COLO668 (cell line): ENCODE data around the gene AIG1.

Source experiments
- DNase-seq: peaks from one replicate; lab custom pipeline; 2025; ENCODE audit not compliant: unreplicated experiment; lab: John Stamatoyannopoulos, UW

Gene AIG1

DNA sequence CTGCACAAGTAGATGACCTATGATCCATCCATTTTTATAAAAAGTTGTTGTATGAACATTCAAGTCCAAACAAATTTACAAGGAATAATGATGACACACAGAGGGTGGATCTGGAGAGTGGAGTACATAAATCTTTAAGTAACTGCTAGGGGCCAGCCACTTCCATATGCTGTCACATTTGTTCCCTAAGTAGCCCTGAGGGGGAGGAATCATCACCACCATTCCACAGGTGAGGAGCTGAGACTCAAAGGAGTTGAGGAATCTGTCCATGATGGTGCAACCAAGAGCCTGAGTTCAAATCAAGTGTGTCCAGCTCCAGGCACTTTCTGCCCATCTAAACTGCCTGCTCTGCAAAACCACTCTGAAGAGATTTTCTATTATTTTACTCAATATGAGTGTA lies 132.1 kb downstream of the AIG1 start:
- DNase-seq: no peak

DNA sequence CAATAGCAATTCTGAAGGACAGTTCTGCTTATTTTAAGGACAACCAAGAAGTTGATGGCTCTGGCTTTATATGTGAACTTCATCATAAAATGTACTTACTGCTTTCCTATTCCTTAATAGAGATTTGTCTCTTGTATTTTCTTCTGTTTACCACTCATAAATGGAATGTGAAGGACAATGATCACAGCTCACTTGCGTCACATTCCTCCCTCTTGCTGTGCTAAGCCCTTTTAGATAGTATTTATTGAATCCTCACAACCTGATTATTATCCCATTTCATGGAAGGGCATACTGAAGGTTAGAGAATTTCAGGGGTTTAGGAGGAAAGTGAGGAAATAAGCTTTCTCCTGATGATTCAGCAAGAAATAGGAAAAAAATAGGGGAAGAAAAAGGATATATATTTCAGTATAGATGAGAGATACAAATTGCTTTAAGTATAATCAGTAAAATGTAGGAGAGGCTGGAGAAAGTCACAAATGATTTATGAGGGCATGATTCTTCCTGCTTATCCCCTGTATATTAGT lies 132.9 kb downstream of the AIG1 start:
- DNase-seq: no peak

DNA sequence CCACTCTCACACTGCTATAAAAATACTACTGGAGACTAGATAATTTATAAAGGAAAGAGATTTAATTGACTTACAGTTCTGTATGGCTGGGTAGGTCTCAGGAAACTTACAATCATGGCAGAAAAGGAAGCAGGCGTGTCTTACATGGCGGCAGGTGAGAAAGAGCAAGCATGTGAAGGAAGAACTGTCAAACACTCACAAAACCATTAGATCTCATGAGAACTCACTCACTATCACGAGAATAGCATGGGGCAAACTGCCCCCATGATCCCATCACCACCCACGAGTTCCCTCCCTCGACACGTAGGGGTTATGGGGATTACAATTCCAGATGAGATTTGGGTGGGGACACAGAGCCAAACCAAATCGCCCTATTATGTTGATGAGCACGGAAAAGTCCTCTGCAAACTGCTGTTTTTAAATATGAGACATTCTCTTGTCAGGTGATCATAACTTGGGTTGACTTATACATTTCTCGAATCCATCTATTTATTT lies 133.5 kb downstream of the AIG1 start:
- no peak for DNase-seq

DNA sequence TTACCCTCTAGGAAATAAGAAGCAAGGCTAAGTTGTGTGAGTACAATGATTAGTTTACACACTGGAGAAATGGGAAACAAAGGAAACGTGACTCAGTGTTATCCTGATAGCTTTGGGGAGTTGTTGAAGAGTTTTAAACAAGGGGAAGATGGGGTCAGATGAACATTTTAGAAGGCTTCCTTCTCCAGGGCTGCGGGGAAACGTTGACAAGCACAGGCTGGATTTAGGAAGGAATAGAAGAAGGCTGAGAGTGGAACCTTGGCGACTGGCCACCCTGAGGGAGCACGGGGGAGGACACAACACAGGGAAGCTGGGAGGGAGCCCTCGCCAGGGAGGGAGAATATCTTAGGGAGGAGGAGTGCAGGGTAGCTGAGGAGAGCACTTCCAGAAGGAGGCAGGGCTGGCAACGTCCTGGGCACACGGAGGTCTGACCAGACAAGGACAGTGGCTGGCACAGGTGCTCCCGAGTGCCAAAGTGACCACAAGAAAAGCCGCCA lies 134.7 kb downstream of the AIG1 start:
- no peak for DNase-seq

DNA sequence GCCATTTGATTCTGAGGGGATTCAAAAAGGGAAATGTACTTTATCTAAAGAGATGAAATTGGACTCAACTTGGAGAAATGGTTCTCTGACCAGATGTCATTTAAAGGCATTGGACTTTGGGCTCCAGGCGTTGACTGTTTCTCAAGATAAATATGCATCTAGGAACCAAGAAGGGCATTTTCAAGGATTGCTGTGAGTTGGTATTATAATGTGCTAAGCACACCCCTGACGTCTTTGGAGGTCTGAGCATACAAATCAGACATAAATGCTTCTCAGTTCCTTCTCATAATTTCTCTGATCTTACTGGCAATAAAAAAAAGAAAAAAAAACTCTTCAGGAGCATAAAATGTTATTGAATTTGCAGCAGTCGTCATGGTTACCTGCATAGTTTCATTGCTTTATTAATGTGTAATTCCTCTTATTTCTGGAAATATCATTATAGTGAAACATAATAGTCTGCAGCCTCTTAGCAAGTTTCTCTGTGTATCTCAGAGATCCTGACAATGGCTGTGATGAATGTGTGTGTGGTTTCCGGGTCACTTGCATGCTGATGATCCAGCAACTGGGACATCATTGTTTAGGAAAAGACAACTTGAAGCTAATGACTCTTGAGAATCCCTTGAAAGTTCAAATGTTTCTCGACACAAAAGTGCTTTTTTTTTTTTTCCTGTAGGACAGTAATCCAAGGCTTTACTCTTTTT lies 136.0 kb downstream of the AIG1 start:
- DNase-seq: no peak

DNA sequence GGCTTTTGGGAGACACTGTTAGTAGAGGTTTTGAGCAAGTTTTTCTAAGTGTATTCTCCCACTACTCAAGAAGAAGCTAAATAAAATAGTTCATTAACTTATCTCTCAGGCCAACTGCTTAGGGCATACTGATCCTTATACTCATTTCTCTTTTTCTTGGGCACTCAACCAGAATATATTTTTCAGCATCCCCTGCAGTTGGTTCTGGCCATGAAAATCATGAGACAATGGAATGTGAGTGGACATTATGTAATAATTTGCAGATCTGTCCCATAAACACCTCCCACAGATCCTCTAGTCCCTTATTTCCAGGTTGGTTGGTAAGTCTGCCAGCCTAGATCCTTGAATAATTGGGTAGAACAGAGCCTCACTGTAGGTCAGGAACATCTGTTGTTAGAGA lies 136.7 kb downstream of the AIG1 start:
- no peak for DNase-seq

DNA sequence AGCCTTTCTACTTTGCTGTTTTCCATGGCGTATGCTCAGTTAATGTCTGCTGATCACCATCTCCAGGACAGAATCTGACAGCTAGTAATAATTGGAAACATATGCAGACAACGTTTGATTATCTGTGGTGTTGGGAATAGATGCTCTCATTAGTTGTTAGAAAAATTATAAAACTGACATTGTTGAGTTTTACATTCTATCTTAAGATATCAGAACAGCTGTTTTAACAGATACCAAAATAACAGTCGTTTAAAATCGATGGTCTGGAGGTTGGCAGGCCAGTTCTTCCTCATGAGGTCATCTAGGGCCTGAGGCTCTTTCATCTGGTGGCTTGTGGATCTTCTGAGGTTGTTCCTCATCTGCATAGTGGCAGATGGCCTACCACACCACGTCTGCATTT lies 137.6 kb downstream of the AIG1 start:
- DNase-seq: no peak

DNA sequence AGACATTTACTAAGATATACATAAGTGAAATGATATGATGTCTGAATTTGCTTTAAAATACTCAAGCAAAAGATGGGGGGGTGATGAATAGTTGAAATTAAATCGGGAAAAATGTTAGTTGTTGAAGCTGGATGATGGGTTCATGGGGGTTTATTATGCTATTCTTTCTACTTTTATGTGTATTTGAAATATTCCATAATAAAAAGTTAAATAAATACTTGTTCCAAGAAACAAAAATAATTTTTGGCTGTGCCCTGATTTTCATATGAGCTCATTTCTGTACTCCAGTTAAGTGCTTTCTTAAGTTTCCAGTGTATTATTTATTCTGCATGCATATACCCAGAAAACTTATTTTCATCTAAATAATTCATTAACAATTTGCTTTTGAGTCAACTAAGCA lies 138.6 kb downstream of the AIG1 start:
- no peak for DNase-seq

DNA sequence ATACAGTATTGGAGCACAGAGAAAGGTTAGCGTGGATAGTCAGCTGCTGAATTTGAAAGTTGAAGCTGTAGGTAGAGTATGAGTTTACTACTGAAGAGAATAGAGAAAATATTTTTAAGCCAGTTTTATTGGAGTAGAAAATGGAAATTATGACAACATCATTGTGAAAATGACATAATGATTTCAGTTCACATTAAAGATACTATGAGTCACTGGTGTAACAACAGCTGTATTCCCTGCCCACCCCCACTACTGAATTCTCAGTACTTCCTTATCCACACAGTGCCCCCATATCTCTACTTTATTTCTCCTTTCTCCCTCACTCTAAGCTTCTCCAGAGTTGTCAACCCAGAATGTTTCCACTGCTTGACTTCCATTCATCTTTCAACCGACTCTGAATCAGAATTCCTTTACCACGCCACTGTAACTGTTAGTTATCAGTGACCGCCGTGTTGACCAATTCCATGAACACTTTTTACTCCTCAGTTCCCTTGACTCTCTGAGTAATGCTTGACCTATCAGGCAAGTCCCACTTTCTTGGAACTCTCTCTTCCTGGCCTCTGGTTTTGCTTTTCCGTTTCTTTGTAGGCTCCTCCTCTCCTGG lies 139.6 kb downstream of the AIG1 start:
- no peak for DNase-seq

DNA sequence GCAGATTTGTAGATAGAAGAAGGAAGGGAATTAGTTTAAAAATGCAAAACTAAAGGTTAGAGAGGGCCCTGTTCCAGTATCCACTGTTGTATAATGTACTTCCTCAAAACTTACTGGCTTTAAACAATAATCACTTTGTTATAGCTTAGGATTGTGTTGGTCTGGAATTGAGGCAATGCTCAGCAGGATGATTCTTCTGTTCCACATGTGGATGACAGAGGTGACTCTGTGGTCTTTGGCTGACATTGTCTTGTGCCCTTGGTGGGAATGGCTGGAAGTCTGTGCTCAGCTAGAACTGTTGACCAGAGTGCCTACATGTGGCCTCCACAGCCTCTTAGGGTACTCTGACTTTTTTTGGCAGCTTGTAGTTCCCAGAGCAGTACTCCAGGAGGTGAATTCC lies 143.4 kb downstream of the AIG1 start:
- no peak for DNase-seq

DNA sequence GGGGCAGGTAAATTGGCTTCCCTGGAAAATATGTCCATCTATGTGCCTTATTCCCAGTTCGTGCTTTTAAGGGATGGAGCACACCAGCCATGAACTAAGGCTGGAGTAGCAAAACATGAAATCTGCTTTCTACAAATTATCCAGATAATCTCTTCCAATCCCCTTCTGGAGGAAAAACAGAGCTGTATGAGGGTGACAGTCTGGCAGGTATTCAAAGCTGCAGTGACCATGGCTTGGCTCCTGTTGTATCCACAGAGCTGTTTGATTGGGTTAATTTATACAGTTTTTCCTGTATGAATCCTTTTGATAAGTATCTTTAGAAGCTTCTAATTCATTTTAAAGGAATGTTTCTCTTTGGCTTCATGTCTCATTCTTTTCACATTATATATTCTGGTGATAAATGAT lies 144.4 kb downstream of the AIG1 start:
- no peak for DNase-seq

DNA sequence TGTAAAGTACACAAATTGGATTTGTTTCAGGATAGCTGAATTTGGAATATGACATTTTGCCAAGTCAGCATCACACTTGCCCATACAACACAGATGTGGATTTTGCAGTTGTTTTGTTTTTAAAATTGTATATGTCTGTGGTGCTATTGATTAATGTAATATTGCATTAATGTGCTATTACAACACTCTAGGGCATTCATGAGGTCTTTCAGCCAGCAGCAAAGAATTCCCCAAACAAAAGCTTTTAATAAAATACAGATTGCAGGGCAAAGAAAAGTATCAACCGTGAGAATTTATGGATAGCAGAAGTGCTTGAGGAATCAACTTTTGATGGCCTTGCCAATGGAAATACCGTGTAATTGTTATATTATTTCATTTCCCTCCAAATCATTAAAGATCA lies 144.9 kb downstream of the AIG1 start:
- no peak for DNase-seq

DNA sequence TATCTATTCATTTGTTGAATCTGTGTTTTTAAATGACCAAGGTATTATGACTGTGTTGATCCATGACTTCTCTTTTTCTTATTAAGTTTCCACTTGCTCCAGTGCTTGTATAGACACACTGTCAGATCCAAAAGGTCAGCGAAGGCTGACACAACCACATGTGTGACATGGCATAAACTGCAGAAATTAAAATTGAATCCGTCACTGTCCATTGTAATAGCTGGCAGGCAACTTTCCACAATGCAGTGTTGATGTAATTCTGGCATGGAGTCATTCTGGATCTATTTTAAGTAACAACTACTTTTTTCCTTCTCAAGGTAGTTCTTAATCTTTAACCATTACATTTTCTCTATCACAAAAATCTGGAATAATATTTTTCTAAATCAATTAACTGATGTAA lies 145.3 kb downstream of the AIG1 start:
- no peak for DNase-seq

DNA sequence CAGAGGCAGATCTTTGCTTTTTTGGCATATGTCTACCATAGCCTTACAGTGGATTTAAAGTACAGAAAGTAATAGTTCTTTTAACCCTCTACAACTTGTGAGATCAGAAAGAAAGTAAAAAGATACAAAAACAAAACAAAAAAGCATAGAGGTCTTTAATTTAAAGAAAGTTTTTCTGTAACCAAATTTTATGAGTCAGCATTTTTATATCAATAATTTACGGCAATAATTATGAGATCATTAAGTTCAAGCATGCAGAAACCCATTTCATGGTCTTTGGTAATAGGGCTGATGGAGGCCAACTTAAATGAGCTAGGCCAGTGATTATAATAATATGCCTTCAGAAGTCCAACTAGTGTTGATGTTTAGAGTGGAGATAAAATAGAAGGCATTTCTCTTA lies 145.9 kb downstream of the AIG1 start:
- no peak for DNase-seq

DNA sequence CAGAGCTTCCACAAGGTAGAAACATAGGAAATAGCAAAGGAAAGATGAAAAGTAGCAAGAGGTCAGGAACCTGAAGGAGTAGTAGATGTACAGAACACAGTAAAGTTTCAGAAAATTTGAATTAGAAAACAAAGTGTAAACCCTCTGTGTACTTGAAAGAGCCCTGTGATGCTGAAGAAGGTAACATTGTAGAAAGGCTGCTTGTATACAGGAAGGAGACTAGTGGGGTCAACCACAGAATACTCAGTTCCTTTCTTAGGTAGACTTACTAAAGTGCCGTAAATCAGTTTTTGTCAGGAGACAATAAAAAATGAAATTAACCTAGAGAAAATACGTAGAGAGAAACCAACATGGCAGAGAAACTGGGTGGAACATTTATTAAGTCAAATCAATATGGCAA lies 149.7 kb downstream of the AIG1 start:
- DNase-seq: no peak

DNA sequence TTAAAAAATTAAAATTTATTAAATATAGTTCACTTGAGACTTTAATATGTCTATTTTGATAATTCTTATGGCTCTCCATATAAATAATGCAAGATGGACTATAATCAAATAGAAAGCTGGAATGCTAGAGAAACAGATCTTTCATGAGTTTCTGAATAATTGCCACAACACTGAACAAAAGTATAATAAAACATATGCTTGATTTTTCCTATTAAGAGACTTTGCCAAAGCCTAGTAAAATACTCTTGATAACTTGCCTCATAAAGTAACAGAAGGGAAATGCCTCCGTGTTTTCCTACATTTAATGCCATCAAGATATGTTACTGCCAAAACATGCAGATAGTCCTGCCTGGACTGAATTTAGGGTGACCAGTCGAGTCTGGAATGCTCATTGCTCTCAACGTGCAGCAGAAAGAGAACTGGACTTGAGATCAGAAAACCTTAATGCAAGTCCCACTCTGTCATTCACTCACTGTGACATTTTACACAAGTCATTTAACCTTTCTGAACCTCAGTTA lies 153.2 kb downstream of the AIG1 start:
- no peak for DNase-seq

DNA sequence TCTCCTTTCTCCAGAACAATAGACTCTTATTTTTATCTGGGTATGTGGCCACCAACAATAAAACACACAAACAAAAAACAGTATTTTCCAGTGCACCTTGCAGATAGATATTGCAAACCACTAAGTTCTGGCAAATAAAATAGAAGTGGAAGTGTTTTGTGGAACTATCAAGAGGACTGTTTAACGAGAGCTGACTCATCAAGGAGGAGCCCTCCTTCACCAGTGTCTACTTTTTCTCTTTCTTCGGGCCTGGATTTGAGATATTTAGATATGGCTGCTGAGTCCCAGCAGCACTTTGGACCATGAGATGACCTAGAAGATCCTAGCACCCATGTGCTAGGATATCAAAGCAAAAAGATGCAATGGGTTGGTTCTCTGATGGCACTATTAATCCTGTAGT lies 154.7 kb downstream of the AIG1 start:
- DNase-seq: no peak

DNA sequence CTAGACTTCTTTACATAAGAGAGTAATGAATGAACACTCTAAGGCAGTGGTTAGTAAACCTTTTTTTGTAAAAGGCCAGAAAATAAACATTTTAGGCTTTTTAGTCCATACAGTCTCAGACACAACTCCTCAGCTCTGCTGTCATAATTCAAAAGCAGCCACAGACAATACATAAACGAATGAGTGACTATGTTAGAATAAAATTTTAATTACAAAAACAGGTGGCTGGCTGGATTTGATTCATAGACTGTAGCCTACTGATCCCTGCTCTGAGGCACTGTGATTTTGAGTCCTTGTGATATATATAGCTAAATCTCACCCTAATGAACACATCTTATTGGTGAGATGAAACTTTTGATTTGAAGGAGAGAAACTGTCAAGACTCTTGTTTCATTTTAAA lies 155.1 kb downstream of the AIG1 start:
- no peak for DNase-seq

DNA sequence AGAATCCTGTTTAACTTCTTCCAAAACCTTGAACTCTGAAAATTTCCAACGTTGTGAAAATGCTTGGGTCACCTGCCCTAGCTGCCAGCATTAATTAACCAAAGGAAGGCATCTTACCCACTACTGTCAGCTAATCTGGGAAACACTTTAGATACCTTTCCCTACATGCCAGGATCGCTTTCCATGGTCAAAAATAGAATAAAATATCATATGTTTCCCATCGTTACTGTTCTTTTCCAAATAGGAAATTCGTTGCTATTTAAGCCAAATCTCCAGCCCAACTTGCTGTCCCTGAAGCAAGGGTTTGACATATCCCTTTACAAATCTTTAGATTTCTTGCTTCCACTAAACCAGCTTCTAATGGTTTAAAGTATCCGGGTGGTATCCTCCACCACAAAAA lies 157.5 kb downstream of the AIG1 start:
- DNase-seq: no peak

DNA sequence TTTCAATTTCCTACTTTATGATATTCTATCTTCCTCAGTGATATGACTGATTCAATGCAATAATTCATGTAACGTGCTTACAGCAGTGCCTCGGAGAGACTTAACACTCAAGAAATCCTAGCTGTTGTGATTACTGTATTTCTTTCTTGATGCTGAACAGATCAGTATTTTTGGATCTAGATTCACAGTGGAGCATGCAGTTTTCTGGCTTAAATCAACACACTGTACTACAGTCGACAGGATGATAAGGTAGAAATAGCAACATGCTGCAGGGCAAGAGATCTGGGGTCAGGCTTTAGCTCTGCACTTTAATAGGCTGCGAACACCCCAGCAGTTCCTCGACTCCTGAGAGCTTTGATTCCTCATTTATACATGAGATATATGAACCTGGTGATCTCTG lies 161.0 kb downstream of the AIG1 start:
- no peak for DNase-seq

DNA sequence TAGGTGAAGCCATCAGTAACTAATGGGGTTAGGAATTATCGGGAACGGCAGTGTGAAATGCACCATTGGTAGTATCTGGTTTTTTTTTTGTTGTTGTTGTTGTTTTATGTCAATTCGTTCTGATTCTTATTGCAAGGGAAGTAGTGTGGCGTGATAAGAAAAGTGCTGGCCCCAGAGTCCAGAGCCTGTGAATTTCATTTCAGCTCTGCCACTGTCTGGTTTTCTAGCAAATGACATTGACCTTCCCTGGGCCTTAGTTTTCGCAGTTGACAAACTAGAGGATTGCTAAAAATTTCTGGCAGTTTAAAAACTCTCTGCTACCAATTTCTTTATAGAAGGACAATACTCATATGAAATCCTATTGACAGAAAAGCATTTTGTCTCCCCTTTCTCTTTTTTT lies 161.6 kb downstream of the AIG1 start:
- no peak for DNase-seq

DNA sequence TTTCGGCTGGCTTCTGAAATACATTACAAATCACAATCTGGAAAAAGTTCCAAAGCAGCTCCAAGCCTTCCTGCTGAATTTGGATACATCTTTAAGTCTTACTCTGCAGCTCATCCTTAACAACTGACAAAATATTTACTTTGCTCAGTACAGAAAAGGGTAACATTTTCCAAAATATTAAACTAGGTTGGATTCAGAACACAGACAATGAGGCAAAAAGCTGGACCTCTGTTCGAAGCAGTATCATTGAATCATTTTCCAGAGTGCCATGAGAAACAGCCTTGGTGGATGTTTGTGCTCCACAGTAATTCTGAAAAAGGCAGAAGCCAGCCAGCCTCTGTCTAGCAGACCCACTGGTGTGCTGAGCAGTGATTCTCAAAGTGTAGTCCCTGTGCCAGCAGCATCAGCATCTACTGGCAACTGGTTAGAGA lies 162.1 kb downstream of the AIG1 start:
- DNase-seq: no peak
